Measurements from ENCODE around the gene ANK2. TPM values are rescaled to one million over a fixed set of nuclear protein-coding genes. Genes with fewer than 3 reads are reported as not detected.

ANK2 gene
- total and polyA plus RNA-seq, 2 experiments from 2014 or later: 10.9 to 25.9 TPM

DNA sequence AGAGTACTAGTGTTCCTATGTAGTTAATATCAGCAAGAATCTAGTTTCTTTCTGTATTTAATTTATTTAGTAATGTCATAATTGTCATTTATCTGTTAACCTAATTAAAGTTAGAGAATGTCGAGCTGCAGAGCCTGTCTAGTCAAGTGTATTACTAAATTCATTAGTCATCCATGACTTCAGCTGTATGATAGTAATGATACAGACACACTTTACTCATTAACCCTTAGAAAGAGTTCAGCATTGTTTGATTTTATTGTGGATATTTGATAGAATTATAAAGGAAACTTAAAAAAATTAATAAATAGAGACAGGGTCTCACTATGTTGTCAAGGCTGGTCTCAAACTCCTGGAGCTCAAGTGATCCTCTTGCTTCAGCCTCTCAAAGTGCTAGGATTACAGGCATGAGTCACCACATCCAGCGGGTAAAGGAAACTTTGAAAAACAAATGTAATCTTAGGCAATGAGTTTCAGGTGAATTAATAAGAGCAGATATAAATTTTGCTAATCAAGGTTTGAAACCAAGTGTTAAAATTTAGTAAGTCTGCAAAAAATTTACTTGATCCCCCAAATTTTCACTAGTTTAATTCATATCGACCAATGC, 110.6 kb downstream of the ANK2 start:
- no peaks in the 10 kb centered on the region for H3K27me3 ChIP-seq (replicated peaks; ENCODE audit: insufficient read depth)
- H3K4me1 ChIP-seq (ENCODE audit: insufficient read depth): peaks cover 22% of the 10 kb centered on the region
- H3K79me2 ChIP-seq (ENCODE audit: insufficient read depth): no peaks in the 10 kb centered on the region
- H3K36me3 ChIP-seq (ENCODE audit: low read depth): no peaks in the 10 kb centered on the region
- H3K9ac ChIP-seq: no peak overlapping the region
- peak; percentile 53 for DNase-seq
- TF ChIP-seq EZH2phosphoT487 (IDR thresholded peaks at IDR 0.05; ENCODE audit: insufficient read depth, low read depth) (no peak), EZH2 (IDR thresholded peaks at IDR 0.05; ENCODE audit: insufficient read depth, poor library complexity, severe bottlenecking) (no peak)
- in situ Hi-C loops (cut with MboI): no loop called here
- WGBS, 2 experiments (ENCODE audit: low coverage in 1 of 2, low lambda C conversion rate in 2 of 2, missing lambda C conversion rate in 2 of 2): 49 to 56% methylated on average over 3 of the region's 3 CpGs
- H3K4me2 ChIP-seq (ENCODE audit: unreplicated experiment): no peak overlapping the region
- H3K27ac ChIP-seq: no peak overlapping the region
- no peak overlapping the region for H3K4me3 ChIP-seq
- no peaks in the 10 kb centered on the region for H4K20me1 ChIP-seq (ENCODE audit: insufficient read depth)
- H3K9me3 ChIP-seq (ENCODE audit: low read depth): no peaks in the 10 kb centered on the region
- no peak overlapping the region for H2AFZ ChIP-seq
- H3K9me2 ChIP-seq (ENCODE audit: insufficient read depth): no peaks in the 10 kb centered on the region
- 0 out of 2 replicates have a peak, but pooled peaks cover 6% of the 10 kb centered on the region for H3F3A ChIP-seq (ENCODE audit: insufficient read depth)

GRCh38 chr4:113160548-113160947, 111.1 kb downstream of the ANK2 start:
- in situ Hi-C loops (cut with MboI): no loop called here
- H3K79me2 ChIP-seq (ENCODE audit: insufficient read depth): no peaks in the 10 kb centered on the region

DNA sequence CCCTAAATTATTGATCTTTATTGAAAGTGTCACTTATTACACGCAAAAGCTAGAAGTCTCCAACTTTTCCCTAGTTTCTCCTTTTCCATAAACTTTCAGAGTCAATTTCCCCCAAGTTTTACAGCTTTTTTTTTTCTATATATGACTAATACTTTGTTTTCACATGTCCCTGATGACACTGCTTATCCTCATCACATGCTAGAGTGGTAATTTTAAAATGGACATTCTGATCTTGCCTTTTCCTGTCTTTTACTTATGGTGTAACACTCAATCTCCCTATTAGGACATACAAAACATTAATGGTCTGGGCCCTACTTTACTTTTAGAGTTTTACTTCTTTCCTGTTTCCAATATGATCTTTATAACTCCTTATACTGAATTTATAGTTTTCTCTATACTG, 112.6 kb downstream of the ANK2 start:
- TF ChIP-seq EZH2phosphoT487 (IDR thresholded peaks at IDR 0.05; ENCODE audit: insufficient read depth, low read depth): no peak
- TF ChIP-seq EZH2 (IDR thresholded peaks at IDR 0.05; ENCODE audit: insufficient read depth, poor library complexity, severe bottlenecking): no peak
- DNase-seq: peak; percentile 49
- Histone ChIP-seq H3K36me3 (ENCODE audit: low read depth) (no peaks in the 10 kb centered on the region), H3K4me1 (ENCODE audit: insufficient read depth) (peaks cover 22% of the 10 kb centered on the region), H3K9ac (no peak overlapping the region), H2AFZ (0 out of 2 replicates have a peak overlapping the region, but pooled peaks have one; percentile 18), H3K9me3 (ENCODE audit: low read depth) (no peaks in the 10 kb centered on the region), H3K4me2 (ENCODE audit: unreplicated experiment) (no peak overlapping the region), H3F3A (ENCODE audit: insufficient read depth) (0 out of 2 replicates have a peak, but pooled peaks cover 6% of the 10 kb centered on the region), H3K79me2 (ENCODE audit: insufficient read depth) (no peaks in the 10 kb centered on the region), H3K9me2 (ENCODE audit: insufficient read depth) (no peaks in the 10 kb centered on the region), H3K27ac (no peak overlapping the region), H3K4me3 (no peak overlapping the region), H3K27me3 (replicated peaks; ENCODE audit: insufficient read depth) (no peaks in the 10 kb centered on the region), H4K20me1 (ENCODE audit: insufficient read depth) (no peaks in the 10 kb centered on the region)
- 93 to 100% methylated on average over 1 of the region's 1 CpG for WGBS, 2 experiments (ENCODE audit: low coverage in 1 of 2, low lambda C conversion rate in 2 of 2, missing lambda C conversion rate in 2 of 2)
- in situ Hi-C loops (cut with MboI): no loop called here

More at GRCh38 chr4:113160548-113160947, 111.1 kb downstream of the ANK2 start:
- Histone ChIP-seq H2AFZ (0 out of 2 replicates have a peak overlapping the region, but pooled peaks have one; percentile 39), H3K4me2 (ENCODE audit: unreplicated experiment) (peak overlapping the region; percentile 5), H3K27ac (peak overlapping the region; percentile 25), H3K9me2 (ENCODE audit: insufficient read depth) (no peaks in the 10 kb centered on the region), H3K27me3 (replicated peaks; ENCODE audit: insufficient read depth) (no peaks in the 10 kb centered on the region), H4K20me1 (ENCODE audit: insufficient read depth) (no peaks in the 10 kb centered on the region), H3K4me1 (ENCODE audit: insufficient read depth) (peaks cover 22% of the 10 kb centered on the region), H3K4me3 (no peak overlapping the region), H3F3A (ENCODE audit: insufficient read depth) (0 out of 2 replicates have a peak, but pooled peaks cover 6% of the 10 kb centered on the region), H3K9me3 (ENCODE audit: low read depth) (no peaks in the 10 kb centered on the region), H3K36me3 (ENCODE audit: low read depth) (no peaks in the 10 kb centered on the region), H3K9ac (no peak overlapping the region)
- no peak for TF ChIP-seq EZH2phosphoT487 (IDR thresholded peaks at IDR 0.05; ENCODE audit: insufficient read depth, low read depth)
- no peak for TF ChIP-seq EZH2 (IDR thresholded peaks at IDR 0.05; ENCODE audit: insufficient read depth, poor library complexity, severe bottlenecking)
- WGBS, 2 experiments (ENCODE audit: low coverage in 1 of 2, low lambda C conversion rate in 2 of 2, missing lambda C conversion rate in 2 of 2): 95 to 96% methylated on average over 3 of the region's 3 CpGs
- no peak for DNase-seq

DNA sequence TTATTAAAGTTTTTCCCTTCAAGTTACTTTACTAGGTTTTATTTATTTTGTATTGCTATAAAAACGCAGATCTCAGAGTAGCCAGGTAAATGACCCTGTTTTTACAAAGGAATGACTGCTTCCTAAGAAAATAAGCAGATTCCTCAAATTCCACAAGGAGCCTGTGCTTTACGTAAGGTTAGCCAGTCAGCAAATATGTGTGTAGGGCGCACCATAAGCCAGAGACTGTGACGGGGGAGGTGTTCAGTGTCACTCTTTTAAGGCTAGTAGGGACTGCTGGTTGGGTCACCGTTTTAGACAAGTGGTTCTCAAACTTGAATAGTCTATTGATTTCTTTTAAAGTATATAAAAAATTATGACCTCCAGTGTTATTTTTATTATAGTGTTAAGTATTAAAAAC, 119.9 kb downstream of the ANK2 start:
- no peak overlapping the region for H3K27ac ChIP-seq
- H3F3A ChIP-seq (ENCODE audit: insufficient read depth): no peaks in the 10 kb centered on the region
- in situ Hi-C loops (cut with MboI): no loop called here
- no peak overlapping the region for H3K4me3 ChIP-seq
- no peak overlapping the region for H3K9ac ChIP-seq
- no peak overlapping the region for H2AFZ ChIP-seq
- H3K27me3 ChIP-seq (replicated peaks; ENCODE audit: insufficient read depth): no peaks in the 10 kb centered on the region
- no peak for TF ChIP-seq EZH2phosphoT487 (IDR thresholded peaks at IDR 0.05; ENCODE audit: insufficient read depth, low read depth)
- TF ChIP-seq EZH2 (IDR thresholded peaks at IDR 0.05; ENCODE audit: insufficient read depth, poor library complexity, severe bottlenecking): no peak
- no peaks in the 10 kb centered on the region for H3K9me2 ChIP-seq (ENCODE audit: insufficient read depth)
- no peaks in the 10 kb centered on the region for H4K20me1 ChIP-seq (ENCODE audit: insufficient read depth)
- 60 to 66% methylated on average over 5 of the region's 5 CpGs for WGBS, 2 experiments (ENCODE audit: low coverage in 1 of 2, low lambda C conversion rate in 2 of 2, missing lambda C conversion rate in 2 of 2)
- no peak overlapping the region for H3K4me2 ChIP-seq (ENCODE audit: unreplicated experiment)
- H3K4me1 ChIP-seq (ENCODE audit: insufficient read depth): no peaks in the 10 kb centered on the region
- no peaks in the 10 kb centered on the region for H3K79me2 ChIP-seq (ENCODE audit: insufficient read depth)
- H3K36me3 ChIP-seq (ENCODE audit: low read depth): no peaks in the 10 kb centered on the region
- H3K9me3 ChIP-seq (ENCODE audit: low read depth): no peaks in the 10 kb centered on the region
- DNase-seq: no peak

All from GM23248 (cell line).